Astrocyte (in vitro differentiated cells and primary cell): ENCODE measurements around the gene AIPL1. TPM values are rescaled to one million over a fixed set of nuclear protein-coding genes. Genes with fewer than 3 reads are reported as not detected.

Experiments used
- DNase-seq: peaks from one replicate; pipeline ENCODE4 v3.0.0-alpha.2; 2010; ENCODE audit warnings: low read depth
- FAIRE-seq: peaks from 2 replicates; lab custom pipeline; 2011; peaks lifted over from hg19 to GRCh38; lab: Jason Lieb, UNC
- H2AFZ ChIP-seq: 2 replicates; pipeline ENCODE4 v1.6.0; 2012; ENCODE audit warnings: low read depth, low read length, inconsistent platforms
- H3K27ac ChIP-seq: 2 replicates; pipeline ENCODE4 v1.5.1; 2011; ENCODE audit warnings: low read depth, low read length, inconsistent platforms
- H3K27me3 ChIP-seq: 2 replicates; pipeline ENCODE4 v1.6.0; 2011; ENCODE audit warnings: low read length, inconsistent platforms; ENCODE audit not compliant: insufficient read depth
- H3K36me3 ChIP-seq: 2 replicates; pipeline ENCODE4 v1.5.1; 2011; ENCODE audit warnings: low read length, inconsistent platforms; ENCODE audit not compliant: insufficient read depth
- H3K4me1 ChIP-seq: 2 replicates; pipeline ENCODE4 v1.5.1; 2011; ENCODE audit warnings: low read length, inconsistent platforms; ENCODE audit not compliant: insufficient read depth
- H3K4me2 ChIP-seq: 2 replicates; pipeline ENCODE4 v1.6.0; 2012; ENCODE audit warnings: low read length, inconsistent platforms
- H3K4me3 ChIP-seq: 2 replicates; pipeline ENCODE4 v1.5.1; 2011; ENCODE audit warnings: low read depth, mild to moderate bottlenecking, low read length, inconsistent platforms; ENCODE audit not compliant: insufficient read depth
- H3K79me2 ChIP-seq: 2 replicates; pipeline ENCODE4 v1.6.0; 2012; ENCODE audit warnings: mild to moderate bottlenecking, low read length, inconsistent platforms; ENCODE audit not compliant: insufficient read depth
- H3K9ac ChIP-seq: 2 replicates; pipeline ENCODE4 v1.6.0; 2012; ENCODE audit warnings: mild to moderate bottlenecking, low read length, inconsistent platforms
- H3K9me3 ChIP-seq: 2 replicates; pipeline ENCODE4 v1.5.1; 2012; ENCODE audit warnings: low read depth, mild to moderate bottlenecking, low read length, inconsistent platforms; ENCODE audit not compliant: insufficient read depth
- H4K20me1 ChIP-seq: 2 replicates; pipeline ENCODE4 v1.6.0; 2012; ENCODE audit warnings: low read length, inconsistent platforms; ENCODE audit not compliant: insufficient read depth
- H3K27ac Mint-ChIP-seq: one replicate; pipeline ENCODE4 v1.8.0; 2021; ENCODE audit warnings: mild to moderate bottlenecking, mixed read lengths; ENCODE audit not compliant: unreplicated experiment
- H3K27me3 Mint-ChIP-seq: one replicate; pipeline ENCODE4 v1.8.0; 2021; ENCODE audit warnings: low read depth, mixed read lengths; ENCODE audit not compliant: unreplicated experiment
- H3K36me3 Mint-ChIP-seq: one replicate; pipeline ENCODE4 v1.8.0; 2021; ENCODE audit warnings: low read depth, mixed read lengths; ENCODE audit not compliant: unreplicated experiment
- H3K4me1 Mint-ChIP-seq: one replicate; pipeline ENCODE4 v1.8.0; 2021; ENCODE audit warnings: low read depth, mixed read lengths; ENCODE audit not compliant: unreplicated experiment
- H3K4me3 Mint-ChIP-seq: one replicate; pipeline ENCODE4 v1.8.0; 2021; ENCODE audit warnings: mild to moderate bottlenecking, moderate library complexity, mixed read lengths; ENCODE audit not compliant: unreplicated experiment
- H3K9me3 Mint-ChIP-seq: one replicate; pipeline ENCODE4 v1.8.0; 2021; ENCODE audit warnings: mild to moderate bottlenecking, mixed read lengths; ENCODE audit not compliant: unreplicated experiment
- CTCF ChIP-seq: IDR thresholded peaks from 2 replicates; pipeline ENCODE4 v1.5.1; 2011; ENCODE audit warnings: low read depth, mild to moderate bottlenecking, inconsistent platforms, low read length, moderate library complexity; ENCODE audit not compliant: insufficient read depth
- EZH2 ChIP-seq: IDR thresholded peaks from 2 replicates; pipeline ENCODE4 v1.6.1; 2012; ENCODE audit warnings: mild to moderate bottlenecking, low read length, inconsistent platforms; ENCODE audit not compliant: insufficient read depth
- total RNA-seq: library from RNA; stranded (reverse); gene quantifications from 2 replicates; pipeline ENCODE4 v1.2.1, GENCODE V29; 2021

AIPL1 gene
- total RNA-seq, 1 donor from 2014 or later: not detected

DNA sequence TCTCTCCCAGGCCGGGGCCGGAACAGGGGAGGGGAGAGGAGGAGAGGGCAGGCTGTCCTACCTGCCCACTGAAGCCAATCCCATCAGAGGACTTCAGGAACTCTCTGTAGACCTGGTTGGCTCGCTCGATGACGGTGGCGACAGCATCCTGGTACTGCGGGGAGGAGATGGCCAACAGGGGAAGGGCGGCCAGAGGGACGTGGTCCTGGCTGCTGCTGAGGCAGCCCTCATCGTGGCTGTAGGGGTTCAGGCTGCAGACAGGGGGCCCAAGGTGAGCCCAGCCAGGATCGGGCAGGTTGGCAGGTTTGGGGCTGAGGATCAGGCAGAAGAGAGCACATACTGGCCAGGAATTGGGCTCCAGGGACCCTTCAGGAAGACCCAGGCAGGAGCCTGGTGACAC, 43.6 kb upstream of the AIPL1 start:
- H3K27me3 Mint-ChIP-seq: peaks cover 59% of the 10 kb centered on the region

DNA sequence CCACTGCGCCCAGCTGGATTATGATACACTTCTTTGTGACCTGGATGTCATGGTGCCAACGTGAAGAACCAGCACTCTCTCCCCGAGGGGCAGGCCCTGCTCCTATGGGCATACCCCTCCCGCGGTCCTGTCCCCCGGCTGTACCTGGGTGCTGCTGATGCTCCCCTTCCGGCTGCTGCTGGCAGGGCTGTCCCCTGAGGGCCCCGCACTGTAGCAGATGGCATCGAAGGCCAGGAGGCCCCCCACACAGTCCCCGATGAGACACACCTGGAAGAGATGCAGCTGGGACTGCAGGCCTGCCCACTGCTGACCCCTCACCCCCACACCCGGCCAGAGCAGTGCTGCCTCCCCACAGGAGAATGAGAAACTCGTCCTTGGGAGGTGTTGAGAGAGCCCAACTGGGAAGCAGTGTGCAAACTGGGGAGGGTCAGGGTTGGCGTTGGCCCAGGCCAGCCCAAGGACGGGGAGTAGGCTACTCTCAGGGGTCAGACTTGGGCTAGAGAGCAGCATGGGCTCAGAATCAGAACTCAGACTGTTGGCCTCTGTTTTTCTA, 43.0 kb upstream of the AIPL1 start:
- DNase-seq (no peak), FAIRE-seq (no peak)
- Mint-ChIP-seq H3K36me3 (peaks cover 3% of the 10 kb centered on the region), H3K27me3 (peaks cover 55% of the 10 kb centered on the region), H3K4me1 (peaks cover 8% of the 10 kb centered on the region), H3K4me3 (no peak overlapping the region), H3K27ac (no peak overlapping the region), H3K9me3 (no peaks in the 10 kb centered on the region)
- H3K79me2 ChIP-seq: no peaks in the 10 kb centered on the region
- no peaks in the 10 kb centered on the region for H3K4me1 ChIP-seq
- TF ChIP-seq CTCF (no peak), EZH2 (no peak)
- no peak overlapping the region for H3K4me3 ChIP-seq
- no peaks in the 10 kb centered on the region for H3K36me3 ChIP-seq
- H3K9ac ChIP-seq: no peak overlapping the region
- H2AFZ ChIP-seq: no peak overlapping the region
- H4K20me1 ChIP-seq: no peaks in the 10 kb centered on the region
- no peak overlapping the region for H3K4me2 ChIP-seq
- H3K9me3 ChIP-seq: no peaks in the 10 kb centered on the region
- H3K27me3 ChIP-seq: peaks cover 10% of the 10 kb centered on the region
- no peak overlapping the region for H3K27ac ChIP-seq

More for the DNA sequence above, 43.6 kb upstream of the AIPL1 start:
- no peaks in the 10 kb centered on the region for H3K9me3 Mint-ChIP-seq
- TF ChIP-seq EZH2: no peak
- no peak for TF ChIP-seq CTCF
- H3K4me3 Mint-ChIP-seq: no peak overlapping the region
- no peak overlapping the region for H3K27ac Mint-ChIP-seq
- Histone ChIP-seq H3K4me2 (no peak overlapping the region), H3K9ac (no peak overlapping the region), H2AFZ (no peak overlapping the region), H3K79me2 (no peaks in the 10 kb centered on the region), H3K27me3 (peaks cover 10% of the 10 kb centered on the region), H3K27ac (no peak overlapping the region), H3K36me3 (no peaks in the 10 kb centered on the region), H3K4me1 (no peaks in the 10 kb centered on the region), H3K4me3 (no peak overlapping the region), H4K20me1 (no peaks in the 10 kb centered on the region), H3K9me3 (no peaks in the 10 kb centered on the region)
- peaks cover 3% of the 10 kb centered on the region for H3K4me1 Mint-ChIP-seq
- peaks cover 3% of the 10 kb centered on the region for H3K36me3 Mint-ChIP-seq
- no peak for DNase-seq
- no peak for FAIRE-seq

DNA sequence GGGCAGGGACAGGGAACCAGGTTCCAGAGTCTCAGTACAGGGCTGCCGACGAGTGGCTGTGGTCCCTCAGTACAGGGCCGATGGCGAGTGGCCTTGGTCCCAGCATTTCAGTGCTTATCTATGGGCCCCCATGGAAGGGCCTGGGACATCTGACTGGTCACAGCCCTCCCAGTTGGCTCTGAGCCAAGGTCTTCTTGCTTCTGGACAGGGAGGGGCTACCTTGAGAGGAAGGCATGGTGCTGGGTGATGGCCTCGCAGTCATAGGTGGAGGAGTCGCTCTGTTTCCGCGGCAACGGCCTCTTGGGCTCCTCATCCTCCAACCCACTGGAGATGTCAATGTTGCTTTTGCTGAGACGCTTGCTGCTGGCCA, 41.9 kb upstream of the AIPL1 start:
- no peak overlapping the region for H3K27ac Mint-ChIP-seq
- peaks cover 8% of the 10 kb centered on the region for H3K4me1 Mint-ChIP-seq
- Histone ChIP-seq H3K27me3 (peaks cover 10% of the 10 kb centered on the region), H3K79me2 (no peaks in the 10 kb centered on the region), H3K4me2 (no peak overlapping the region), H4K20me1 (peaks cover 4% of the 10 kb centered on the region), H3K4me3 (no peak overlapping the region), H2AFZ (no peak overlapping the region), H3K36me3 (no peaks in the 10 kb centered on the region), H3K9ac (no peak overlapping the region), H3K27ac (no peak overlapping the region), H3K9me3 (no peaks in the 10 kb centered on the region), H3K4me1 (peaks cover 4% of the 10 kb centered on the region)
- no peak overlapping the region for H3K4me3 Mint-ChIP-seq
- peaks cover 3% of the 10 kb centered on the region for H3K36me3 Mint-ChIP-seq
- H3K9me3 Mint-ChIP-seq: no peaks in the 10 kb centered on the region
- TF ChIP-seq EZH2 (no peak), CTCF (no peak)
- DNase-seq (no peak), FAIRE-seq (no peak)
- H3K27me3 Mint-ChIP-seq: peaks cover 45% of the 10 kb centered on the region
